Measurements from ENCODE around the gene OGN. TPM values are rescaled to one million over a fixed set of nuclear protein-coding genes. Genes with fewer than 3 reads are reported as not detected.
"Not testable (repeated sequence)": the region's sequence is repeated elsewhere in the genome, so short reads cannot be mapped to it uniquely, and the experiment has no call there.

OGN gene
- total RNA-seq, 2 experiments from 2014 or later = not detected

- no TSS peak for BruUV-seq (replicated peaks)
- intact Hi-C loops (cut with micrococcal nuclease; ENCODE audit: unreplicated experiment) = no loop called here
- Histone ChIP-seq H3K27ac (ENCODE audit: low read depth, low read length, poor library complexity, severe bottlenecking) (no peak overlapping the region), H4K20me1 (ENCODE audit: insufficient read depth, low read length) (no peaks in the 10 kb centered on the region), H3K79me2 (ENCODE audit: insufficient read depth, low read depth, low read length) (no peaks in the 10 kb centered on the region), H3K9me2 (ENCODE audit: insufficient read depth, low read length) (no peaks in the 10 kb centered on the region), H3K9me3 (ENCODE audit: low read length) (0 out of 2 replicates have a peak, but pooled peaks cover 4% of the 10 kb centered on the region), H2AFZ (ENCODE audit: low read length) (no peak overlapping the region), H3K4me1 (ENCODE audit: insufficient read depth, low read length, poor library complexity, severe bottlenecking) (peaks cover 6% of the 10 kb centered on the region), H3K4me3 (ENCODE audit: low read depth, low read length, poor library complexity, severe bottlenecking) (no peak overlapping the region), H3K4me2 (ENCODE audit: low read length) (no peak overlapping the region), H3K36me3 (ENCODE audit: insufficient read depth, low read length) (no peaks in the 10 kb centered on the region)
- DNase-seq (ENCODE audit: low spot score) = no peak
- ChIA-PET CTCF (ENCODE audit: unreplicated experiment) (no interaction called here), POLR2A (no interaction called here)
- TF ChIP-seq EZH2phosphoT487 (IDR thresholded peaks at IDR 0.05; ENCODE audit: borderline replicate concordance, low read depth, low read length) (no peak), CTCF (conservative IDR thresholded peaks at IDR 0.05; ENCODE audit: low read length) (no peak)
These were observed 10.2 kb upstream of the OGN start for GRCh38 chr9:92414566-92414965.

- H3K79me2 ChIP-seq (ENCODE audit: insufficient read depth, low read depth, low read length); H3K4me2 ChIP-seq (ENCODE audit: low read length); H3K4me1 ChIP-seq (ENCODE audit: insufficient read depth, low read length, poor library complexity, severe bottlenecking); H3K4me3 ChIP-seq (ENCODE audit: low read depth, low read length, poor library complexity, severe bottlenecking); BruUV-seq (replicated peaks); CTCF ChIA-PET (ENCODE audit: unreplicated experiment); H3K9me2 ChIP-seq (ENCODE audit: insufficient read depth, low read length); H2AFZ ChIP-seq (ENCODE audit: low read length); H3K9me3 ChIP-seq (ENCODE audit: low read length); H3K36me3 ChIP-seq (ENCODE audit: insufficient read depth, low read length); H4K20me1 ChIP-seq (ENCODE audit: insufficient read depth, low read length); intact Hi-C loops (cut with micrococcal nuclease; ENCODE audit: unreplicated experiment); H3K27ac ChIP-seq (ENCODE audit: low read depth, low read length, poor library complexity, severe bottlenecking); DNase-seq (ENCODE audit: low spot score): not testable (repeated sequence)
- POLR2A ChIA-PET = interaction anchor here (0.6 kb wide), 1 partner anchor 286 kb away, joined by 4 read pairs; no protein-coding TSS in a partner anchor
These were observed 6.8 kb upstream of the OGN start for GRCh38 chr9:92411157-92411556.

DNA sequence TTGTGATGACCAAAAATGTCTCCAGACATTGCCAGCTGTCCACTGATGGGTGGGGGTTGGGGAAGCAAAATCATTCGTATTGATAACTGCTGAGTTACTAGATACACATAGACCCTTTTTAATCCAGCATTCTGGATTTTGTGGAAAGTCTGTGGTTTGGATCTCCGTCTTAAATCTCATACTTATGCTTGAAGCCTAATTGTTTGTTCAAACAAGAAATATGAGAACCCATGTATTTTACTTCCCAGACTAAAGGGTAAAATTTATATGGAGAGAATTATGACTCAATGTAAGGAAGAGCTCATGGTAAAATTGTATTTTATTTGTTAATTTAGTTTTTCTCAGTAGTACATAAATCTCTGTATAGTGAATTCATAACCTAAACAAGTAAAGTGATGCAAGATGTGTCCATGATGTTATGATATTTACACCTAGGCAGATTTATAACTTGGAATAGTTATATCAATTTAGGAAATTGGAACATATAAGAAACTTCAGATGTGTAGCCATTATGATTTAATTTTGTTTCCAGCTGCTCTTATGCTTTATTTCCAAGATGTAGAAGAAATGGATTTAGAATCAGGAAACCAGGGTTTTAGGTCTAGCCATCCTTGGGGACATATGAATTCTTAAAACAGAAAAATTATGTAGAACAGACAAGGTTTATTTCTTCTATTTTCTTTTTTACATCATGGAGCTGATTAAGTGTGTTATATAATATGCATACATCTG lies 4.5 kb upstream of the OGN start:
- Histone ChIP-seq H3K79me2 (ENCODE audit: insufficient read depth, low read depth, low read length) (no peaks in the 10 kb centered on the region), H4K20me1 (ENCODE audit: insufficient read depth, low read length) (no peaks in the 10 kb centered on the region), H3K9me2 (ENCODE audit: insufficient read depth, low read length) (no peaks in the 10 kb centered on the region), H2AFZ (ENCODE audit: low read length) (no peak overlapping the region), H3K4me2 (ENCODE audit: low read length) (no peak overlapping the region), H3K9me3 (ENCODE audit: low read length) (0 out of 2 replicates have a peak, but pooled peaks cover 4% of the 10 kb centered on the region), H3K4me3 (ENCODE audit: low read depth, low read length, poor library complexity, severe bottlenecking) (no peak overlapping the region), H3K36me3 (ENCODE audit: insufficient read depth, low read length) (no peaks in the 10 kb centered on the region), H3K27ac (ENCODE audit: low read depth, low read length, poor library complexity, severe bottlenecking) (no peak overlapping the region), H3K4me1 (ENCODE audit: insufficient read depth, low read length, poor library complexity, severe bottlenecking) (no peaks in the 10 kb centered on the region)
- intact Hi-C loops (cut with micrococcal nuclease; ENCODE audit: unreplicated experiment) = no loop called here
- TF ChIP-seq CTCF (conservative IDR thresholded peaks at IDR 0.05; ENCODE audit: low read length) (no peak), EZH2phosphoT487 (IDR thresholded peaks at IDR 0.05; ENCODE audit: borderline replicate concordance, low read depth, low read length) (no peak)
- no peak for DNase-seq (ENCODE audit: low spot score)
- ChIA-PET POLR2A (no interaction called here), CTCF (ENCODE audit: unreplicated experiment) (interaction anchor here (0.6 kb wide), 1 partner anchor 382 kb away, joined by 3 read pairs; no protein-coding TSS in a partner anchor)
- no TSS peak for BruUV-seq (replicated peaks)
